GM21717 (cell line): ENCODE results near the gene SPATA46.
"Not testable (repeated sequence)": the region's sequence is repeated elsewhere in the genome, so short reads cannot be mapped to it uniquely, and the experiment has no call there.

Source experiments
- ATAC-seq: cut with Tn5 transposase; IDR thresholded peaks from one replicate; pipeline ENCODE4 v1.9.1; 2021; ENCODE audit warnings: mild to moderate bottlenecking, moderate library complexity; ENCODE audit not compliant: unreplicated experiment

The SPATA46 gene

GRCh38 chr1:162376691-162377090 is at the start of gene SPATA46:
Gene SPATA46, minus strand, starts transcription at chr1:162376854. Its CDS starts 64 bp downstream, at chr1:162376790.
- ATAC-seq, result no peak

GRCh38 chr1:162422662-162423375 is 46.2 kb upstream of the SPATA46 start:
- ATAC-seq, result no peak

GRCh38 chr1:162421258-162422164 is 44.9 kb upstream of the SPATA46 start:
- ATAC-seq, result no peak

GRCh38 chr1:162420120-162420519 is 43.5 kb upstream of the SPATA46 start:
- no peak for ATAC-seq

- not testable (repeated sequence) for ATAC-seq
Observed at GRCh38 chr1:162419450-162419931, 42.8 kb upstream of the SPATA46 start.

- ATAC-seq, result not testable (repeated sequence)
Observed at GRCh38 chr1:162418584-162418983, 41.9 kb upstream of the SPATA46 start.

- no peak for ATAC-seq
Observed at GRCh38 chr1:162417650-162418049, 41.0 kb upstream of the SPATA46 start.

GRCh38 chr1:162416909-162417308 is 40.3 kb upstream of the SPATA46 start:
- ATAC-seq, result no peak

- ATAC-seq, result no peak
Observed at GRCh38 chr1:162416215-162416614, 39.6 kb upstream of the SPATA46 start.

GRCh38 chr1:162412002-162412401 is 35.3 kb upstream of the SPATA46 start, which contains the start of gene SH2D1B:
Gene SH2D1B, minus strand, starts transcription at chr1:162412136. Its CDS starts 120 bp downstream, at chr1:162412016.
- ATAC-seq, result no peak

- ATAC-seq, result no peak
Observed at GRCh38 chr1:162407539-162407938, 30.9 kb upstream of the SPATA46 start.

- ATAC-seq, result no peak
Observed at GRCh38 chr1:162406811-162407210, 30.2 kb upstream of the SPATA46 start.

- ATAC-seq, result no peak
Observed at GRCh38 chr1:162405800-162406199, 29.1 kb upstream of the SPATA46 start.

GRCh38 chr1:162404550-162405160 is 28.0 kb upstream of the SPATA46 start:
- ATAC-seq, result no peak

- ATAC-seq, result no peak
Observed at GRCh38 chr1:162400790-162401355, 24.2 kb upstream of the SPATA46 start.

GRCh38 chr1:162398999-162399580 is 22.4 kb upstream of the SPATA46 start:
- no peak for ATAC-seq

- ATAC-seq, result no peak
Observed at GRCh38 chr1:162397943-162398560, 21.4 kb upstream of the SPATA46 start.

GRCh38 chr1:162397039-162397448 is 20.4 kb upstream of the SPATA46 start:
- ATAC-seq, result no peak

GRCh38 chr1:162396201-162396906 is 19.7 kb upstream of the SPATA46 start:
- no peak for ATAC-seq
